Thyroid gland (tissue), 4 donors: ENCODE results near the gene GLIS1.

Experiments used
- POLR2A ChIP-seq, 2 donors: fragments of 450-650 bp; IDR thresholded peaks; one replicate each; pipeline ENCODE4 v1.6.1; 2017; ENCODE audit warnings: antibody characterized with exemption in 2 of 2, mild to moderate bottlenecking in 2 of 2, moderate library complexity in 1 of 2
- TF ChIP-seq, protein P1 (sequence below), 6 experiments: fragments of 200-600 bp in 3 of 6; fragments of 450-650 bp in 3 of 6; sonication (generic) in 3 of 6; IDR thresholded peaks; one replicate each; pipeline ENCODE4 v1.5.1; 2016 to 2019; ENCODE audit warnings: antibody characterized with exemption in 6 of 6, mild to moderate bottlenecking in 2 of 6, inconsistent platforms in 1 of 6, moderate library complexity in 1 of 6

DNA sequence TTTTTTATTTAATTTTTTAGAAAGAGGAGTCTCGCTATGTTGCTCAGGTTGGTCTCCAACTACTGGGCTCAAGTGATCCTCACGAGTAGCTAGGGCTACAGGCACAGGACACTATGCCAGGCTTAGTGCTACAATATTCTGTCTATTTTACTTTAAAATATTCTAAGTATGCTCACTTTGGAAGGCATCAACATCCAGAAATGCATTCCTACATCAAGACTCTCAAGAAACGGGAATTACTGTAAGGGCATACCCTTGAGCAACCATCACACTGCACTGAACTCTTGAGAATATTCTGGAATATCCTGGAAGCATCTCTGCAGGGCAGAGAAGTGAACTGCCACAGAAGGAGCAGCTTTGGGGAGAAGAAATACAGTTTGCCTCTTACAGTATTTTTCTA, 280.3 kb downstream of the GLIS1 start:
- TF ChIP-seq, protein P1, sequence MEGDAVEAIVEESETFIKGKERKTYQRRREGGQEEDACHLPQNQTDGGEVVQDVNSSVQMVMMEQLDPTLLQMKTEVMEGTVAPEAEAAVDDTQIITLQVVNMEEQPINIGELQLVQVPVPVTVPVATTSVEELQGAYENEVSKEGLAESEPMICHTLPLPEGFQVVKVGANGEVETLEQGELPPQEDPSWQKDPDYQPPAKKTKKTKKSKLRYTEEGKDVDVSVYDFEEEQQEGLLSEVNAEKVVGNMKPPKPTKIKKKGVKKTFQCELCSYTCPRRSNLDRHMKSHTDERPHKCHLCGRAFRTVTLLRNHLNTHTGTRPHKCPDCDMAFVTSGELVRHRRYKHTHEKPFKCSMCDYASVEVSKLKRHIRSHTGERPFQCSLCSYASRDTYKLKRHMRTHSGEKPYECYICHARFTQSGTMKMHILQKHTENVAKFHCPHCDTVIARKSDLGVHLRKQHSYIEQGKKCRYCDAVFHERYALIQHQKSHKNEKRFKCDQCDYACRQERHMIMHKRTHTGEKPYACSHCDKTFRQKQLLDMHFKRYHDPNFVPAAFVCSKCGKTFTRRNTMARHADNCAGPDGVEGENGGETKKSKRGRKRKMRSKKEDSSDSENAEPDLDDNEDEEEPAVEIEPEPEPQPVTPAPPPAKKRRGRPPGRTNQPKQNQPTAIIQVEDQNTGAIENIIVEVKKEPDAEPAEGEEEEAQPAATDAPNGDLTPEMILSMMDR (IDR thresholded peaks at IDR 0.05) = no peak
- TF ChIP-seq POLR2A (IDR thresholded peaks at IDR 0.05) = no peak
